Measurements from ENCODE around the gene OVOL1.
"Not testable (repeated sequence)": the region's sequence is repeated elsewhere in the genome, so short reads cannot be mapped to it uniquely, and the experiment has no call there.

Gene OVOL1

GRCh38 chr11:65786786-65787636 is at the start of gene OVOL1:
Gene OVOL1 (plus strand): TSS chr11:65787063. CDS start chr11:65787374, 311 bp downstream.
- DNase-seq (ENCODE audit: low read depth in 2 of 2), result no peak

GRCh38 chr11:65739022-65739421 is 47.8 kb upstream of the OVOL1 start:
- no peak for DNase-seq (ENCODE audit: low read depth in 2 of 2)

- no peak for DNase-seq (ENCODE audit: low read depth in 2 of 2)
Measured at GRCh38 chr11:65741185-65741584, 45.7 kb upstream of the OVOL1 start.

GRCh38 chr11:65742353-65742752 is 44.5 kb upstream of the OVOL1 start:
- DNase-seq (ENCODE audit: low read depth in 2 of 2), result no peak

GRCh38 chr11:65743681-65744025 is 43.2 kb upstream of the OVOL1 start:
- no peak for DNase-seq (ENCODE audit: low read depth in 2 of 2)

GRCh38 chr11:65744026-65744698 is 42.7 kb upstream of the OVOL1 start:
- DNase-seq (ENCODE audit: low read depth in 2 of 2), result peak in 1 of 2 donors; percentile 11

GRCh38 chr11:65744699-65745042 is 42.2 kb upstream of the OVOL1 start:
- no peak for DNase-seq (ENCODE audit: low read depth in 2 of 2)

- no peak for DNase-seq (ENCODE audit: low read depth in 2 of 2)
Measured at GRCh38 chr11:65745049-65745448, 41.8 kb upstream of the OVOL1 start.

GRCh38 chr11:65762169-65762568 is 24.7 kb upstream of the OVOL1 start:
- not testable (repeated sequence) for DNase-seq (ENCODE audit: low read depth in 2 of 2)

GRCh38 chr11:65762816-65763215 is 24.0 kb upstream of the OVOL1 start:
- DNase-seq (ENCODE audit: low read depth in 2 of 2), result not testable (repeated sequence)

- no peak for DNase-seq (ENCODE audit: low read depth in 2 of 2)
Measured at GRCh38 chr11:65764434-65764833, 22.4 kb upstream of the OVOL1 start.

- DNase-seq (ENCODE audit: low read depth in 2 of 2), result no peak
Measured at GRCh38 chr11:65766535-65766934, 20.3 kb upstream of the OVOL1 start.

- no peak for DNase-seq (ENCODE audit: low read depth in 2 of 2)
Measured at GRCh38 chr11:65767406-65767805, 19.5 kb upstream of the OVOL1 start.

GRCh38 chr11:65767806-65768205 is 19.1 kb upstream of the OVOL1 start:
- DNase-seq (ENCODE audit: low read depth in 2 of 2), result not testable (repeated sequence)

GRCh38 chr11:65770951-65771567 is 15.8 kb upstream of the OVOL1 start:
- DNase-seq (ENCODE audit: low read depth in 2 of 2), result no peak

- no peak for DNase-seq (ENCODE audit: low read depth in 2 of 2)
Measured at GRCh38 chr11:65771589-65772112, 15.2 kb upstream of the OVOL1 start.

GRCh38 chr11:65773784-65774411 is 13.0 kb upstream of the OVOL1 start:
- no peak for DNase-seq (ENCODE audit: low read depth in 2 of 2)

- no peak for DNase-seq (ENCODE audit: low read depth in 2 of 2)
Measured at GRCh38 chr11:65774525-65775306, 12.1 kb upstream of the OVOL1 start.

GRCh38 chr11:65776196-65776595 is 10.7 kb upstream of the OVOL1 start:
- DNase-seq (ENCODE audit: low read depth in 2 of 2), result no peak

- no peak for DNase-seq (ENCODE audit: low read depth in 2 of 2)
Measured at GRCh38 chr11:65776710-65777141, 10.1 kb upstream of the OVOL1 start.

- DNase-seq (ENCODE audit: low read depth in 2 of 2), result no peak
Measured at GRCh38 chr11:65777241-65777640, 9.6 kb upstream of the OVOL1 start.

Data from stimulated activated CD4-positive, alpha-beta T cell treated with anti-CD3 and anti-CD28 coated beads, Interleukin-15, amount 100 ng/mL, for 48 hours (primary cell).